Esophagus (tissue), 2 donors: ENCODE measurements around the gene TMEM72. TPM values are rescaled to one million over a fixed set of nuclear protein-coding genes. Genes with fewer than 3 reads are reported as not detected.

Experiments used
- H3K27ac ChIP-seq, 2 donors: one replicate each; pipeline ENCODE4 v1.5.1; 2013; ENCODE audit warnings: low read depth in 2 of 2, mild to moderate bottlenecking in 2 of 2, inconsistent platforms in 1 of 2, low read length in 1 of 2, moderate library complexity in 1 of 2
- H3K27me3 ChIP-seq, 2 donors: one replicate each; pipeline ENCODE4 v1.6.1; 2013; ENCODE audit warnings: low read length in 2 of 2, control low read depth in 1 of 2, mild to moderate bottlenecking in 1 of 2; ENCODE audit not compliant: insufficient read depth in 2 of 2, control insufficient read depth in 1 of 2
- H3K36me3 ChIP-seq, 2 donors: one replicate each; pipeline ENCODE4 v1.6.1; 2013; ENCODE audit warnings: low read length in 1 of 2; ENCODE audit not compliant: control insufficient read depth in 2 of 2, insufficient read depth in 2 of 2
- H3K4me1 ChIP-seq, 2 donors: one replicate each; pipeline ENCODE4 v1.6.1; 2013; ENCODE audit warnings: low read length in 1 of 2; ENCODE audit not compliant: control insufficient read depth in 2 of 2, insufficient read depth in 2 of 2
- H3K4me3 ChIP-seq, 2 donors: one replicate each; pipeline ENCODE4 v1.5.1; 2013; ENCODE audit warnings: low read length in 2 of 2, mild to moderate bottlenecking in 2 of 2, low read depth in 1 of 2, moderate library complexity in 1 of 2
- H3K9me3 ChIP-seq, 2 donors: one replicate each; pipeline ENCODE4 v1.6.1; 2013; ENCODE audit warnings: mild to moderate bottlenecking in 2 of 2, low read depth in 1 of 2, low read length in 1 of 2, moderate library complexity in 1 of 2; ENCODE audit not compliant: control insufficient read depth in 2 of 2, insufficient read depth in 1 of 2
- WGBS, 2 donors: extraction: QIAGEN DNeasy Blood & Tissue Kit; methylation state at CpG; one replicate each; pipeline ENCODE4 v1.1.7; 2013; 5-methylcytosine and 5-hydroxymethylcytosine counted together
- polyA plus RNA-seq, 2 donors: library from polyadenylated mRNA; stranded (reverse); fragments of 200-250 nt; gene quantifications; one replicate each; pipeline ENCODE4 v1.2.3, GENCODE V29; 2013
- donor health status: healthy with polysubstance abuse.
- donor health status: Bipolar disorder and iron deficiency.

TMEM72 gene
- polyA plus RNA-seq, 2 donors = not detected

- no peaks in the 10 kb centered on the region for H3K27me3 ChIP-seq
- H3K27ac ChIP-seq = peak overlapping the region; percentile 59 to 78
- no peaks in the 10 kb centered on the region for H3K9me3 ChIP-seq
- H3K4me1 ChIP-seq = peaks cover 29 to 39% of the 10 kb centered on the region in 2 donors
- H3K4me3 ChIP-seq = no peak overlapping the region
- peaks cover 0 to 5% of the 10 kb centered on the region in 2 donors for H3K36me3 ChIP-seq
- WGBS, 2 donors = 59 to 66% methylated on average over 14 of the region's 14 CpGs
Observed at GRCh38 chr10:44980309-44981171, 69.4 kb downstream of the TMEM72 start.

GRCh38 chr10:44981172-44982113 is 70.3 kb downstream of the TMEM72 start:
- Histone ChIP-seq H3K27me3 (no peaks in the 10 kb centered on the region), H3K9me3 (no peaks in the 10 kb centered on the region), H3K4me1 (peaks cover 29 to 39% of the 10 kb centered on the region in 2 donors), H3K36me3 (peaks cover 0 to 5% of the 10 kb centered on the region in 2 donors), H3K4me3 (no peak overlapping the region), H3K27ac (peak overlapping the region; percentile 76 to 78)
- 65 to 66% methylated on average over 11 of the region's 11 CpGs for WGBS, 2 donors

- no peaks in the 10 kb centered on the region for H3K9me3 ChIP-seq
- H3K27me3 ChIP-seq = no peaks in the 10 kb centered on the region
- peaks cover 0 to under 1% of the 10 kb centered on the region in 2 donors for H3K36me3 ChIP-seq
- H3K4me1 ChIP-seq = peaks cover 29 to 39% of the 10 kb centered on the region in 2 donors
- peak overlapping the region; percentile 40 to 76 for H3K27ac ChIP-seq
- WGBS, 2 donors = 84 to 86% methylated on average over 9 of the region's 9 CpGs
- H3K4me3 ChIP-seq = no peak overlapping the region
Observed at GRCh38 chr10:44982114-44982460, 71.0 kb downstream of the TMEM72 start.

DNA sequence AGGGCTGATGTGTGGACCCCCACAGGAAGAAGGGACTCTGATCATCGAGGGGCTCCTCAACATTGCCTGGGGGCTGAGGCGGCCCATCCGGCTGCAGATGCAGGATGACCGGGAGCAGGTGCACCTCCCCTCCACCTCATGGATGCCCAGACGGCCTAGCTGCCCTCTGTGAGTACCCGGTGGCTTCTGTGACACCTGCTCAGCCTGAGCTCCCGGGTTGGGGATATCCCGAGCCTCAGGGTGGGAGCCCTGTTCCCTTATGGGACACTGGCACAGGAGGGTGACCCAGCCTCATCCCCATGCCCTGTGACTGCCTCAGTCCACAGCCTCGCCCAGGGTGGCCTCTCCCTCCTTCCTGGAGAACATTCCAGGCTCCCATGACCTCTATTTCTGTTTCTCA is 71.4 kb downstream of the TMEM72 start:
- Histone ChIP-seq H3K36me3 (no peaks in the 10 kb centered on the region), H3K27ac (peak overlapping the region in 1 of 2 donors; percentile 1), H3K27me3 (no peaks in the 10 kb centered on the region), H3K4me3 (no peak overlapping the region), H3K9me3 (no peaks in the 10 kb centered on the region), H3K4me1 (peaks cover 27 to 38% of the 10 kb centered on the region in 2 donors)
- 81 to 86% methylated on average over 9 of the region's 9 CpGs for WGBS, 2 donors

DNA sequence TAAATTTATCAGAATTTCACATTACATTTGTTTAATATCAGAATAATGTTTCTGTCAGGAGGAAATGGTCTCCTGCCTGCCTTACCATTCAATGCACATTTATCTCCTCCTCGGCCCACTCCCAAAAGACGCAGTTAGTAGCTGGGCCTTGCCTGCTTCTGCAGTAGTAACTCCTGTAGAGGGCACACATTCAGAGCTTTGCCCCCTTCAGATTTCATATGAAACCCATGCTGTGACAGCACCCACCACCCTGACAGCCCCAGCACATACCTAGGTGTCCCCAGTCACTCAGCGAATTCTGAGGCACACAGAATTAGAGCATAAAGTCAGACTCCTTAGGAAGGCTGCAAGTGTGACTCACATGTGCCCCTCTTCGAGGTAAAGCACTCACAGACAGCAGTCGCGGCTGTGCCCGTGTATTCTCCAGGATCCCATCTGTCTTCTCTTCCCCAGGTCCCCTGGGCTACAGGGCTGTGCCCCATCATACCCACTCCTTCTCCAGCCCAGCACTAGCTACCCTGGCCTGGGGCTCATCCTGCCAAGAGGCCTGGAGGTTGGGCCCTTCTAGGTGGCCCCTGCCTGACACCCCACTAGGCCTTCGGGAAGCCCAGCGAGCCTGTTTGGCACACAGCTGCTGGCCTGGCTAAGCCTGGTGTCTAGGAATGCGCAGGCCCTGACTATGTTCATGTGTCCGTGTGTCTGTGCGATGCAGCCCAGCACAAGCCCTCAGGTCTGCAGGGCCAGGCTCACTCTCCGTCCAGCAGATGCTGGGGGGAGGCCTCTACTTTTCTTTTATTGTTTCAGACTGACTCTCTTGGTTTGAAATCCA is 72.1 kb downstream of the TMEM72 start:
- WGBS, 2 donors = 89% methylated on average over 13 of the region's 13 CpGs
- peaks cover 22 to 35% of the 10 kb centered on the region in 2 donors for H3K4me1 ChIP-seq

GRCh38 chr10:44983895-44984278 is 72.8 kb downstream of the TMEM72 start:
- peaks cover 21 to 33% of the 10 kb centered on the region in 2 donors for H3K4me1 ChIP-seq
- no peaks in the 10 kb centered on the region for H3K9me3 ChIP-seq
- H3K4me3 ChIP-seq = no peak overlapping the region
- no peaks in the 10 kb centered on the region for H3K27me3 ChIP-seq
- H3K27ac ChIP-seq = no peak overlapping the region
- WGBS, 2 donors = 90 to 91% methylated on average over 10 of the region's 10 CpGs
- no peaks in the 10 kb centered on the region for H3K36me3 ChIP-seq

More for the DNA sequence above, 72.1 kb downstream of the TMEM72 start:
- Histone ChIP-seq H3K4me3 (no peak overlapping the region), H3K27ac (no peak overlapping the region), H3K9me3 (no peaks in the 10 kb centered on the region), H3K36me3 (no peaks in the 10 kb centered on the region), H3K27me3 (no peaks in the 10 kb centered on the region)

GRCh38 chr10:44984671-44985101 is 73.5 kb downstream of the TMEM72 start:
- H3K4me1 ChIP-seq = peaks cover 13 to 25% of the 10 kb centered on the region in 2 donors
- no peaks in the 10 kb centered on the region for H3K27me3 ChIP-seq
- no peaks in the 10 kb centered on the region for H3K36me3 ChIP-seq
- no peaks in the 10 kb centered on the region for H3K9me3 ChIP-seq
- H3K27ac ChIP-seq = no peak overlapping the region
- WGBS, 2 donors = 94 to 96% methylated on average over 15 of the region's 15 CpGs
- H3K4me3 ChIP-seq = no peak overlapping the region

GRCh38 chr10:44985175-44985681 is 74.1 kb downstream of the TMEM72 start:
- Histone ChIP-seq H3K9me3 (no peaks in the 10 kb centered on the region), H3K4me1 (peaks cover 10 to 20% of the 10 kb centered on the region in 2 donors), H3K27me3 (no peaks in the 10 kb centered on the region), H3K27ac (no peak overlapping the region), H3K4me3 (no peak overlapping the region), H3K36me3 (no peaks in the 10 kb centered on the region)
- 55 to 69% methylated on average over 9 of the region's 9 CpGs for WGBS, 2 donors

GRCh38 chr10:44986179-44986578 is 75.0 kb downstream of the TMEM72 start:
- 85 to 94% methylated on average over 3 of the region's 3 CpGs for WGBS, 2 donors
- Histone ChIP-seq H3K36me3 (no peaks in the 10 kb centered on the region), H3K27ac (peak overlapping the region in 1 of 2 donors; percentile 42)

More at GRCh38 chr10:44986179-44986578, 75.0 kb downstream of the TMEM72 start:
- Histone ChIP-seq H3K27me3 (no peaks in the 10 kb centered on the region), H3K4me3 (no peak overlapping the region), H3K9me3 (no peaks in the 10 kb centered on the region), H3K4me1 (peaks cover 6 to 16% of the 10 kb centered on the region in 2 donors)
